GM19372 (cell line): ENCODE measurements around the gene ADCY5.

ENCODE experiments used
- ATAC-seq: cut with Tn5 transposase; IDR thresholded peaks from one replicate; pipeline ENCODE4 v1.9.1; 2021; ENCODE audit warnings: mild to moderate bottlenecking, low read depth, moderate library complexity; ENCODE audit not compliant: unreplicated experiment

Gene ADCY5

DNA sequence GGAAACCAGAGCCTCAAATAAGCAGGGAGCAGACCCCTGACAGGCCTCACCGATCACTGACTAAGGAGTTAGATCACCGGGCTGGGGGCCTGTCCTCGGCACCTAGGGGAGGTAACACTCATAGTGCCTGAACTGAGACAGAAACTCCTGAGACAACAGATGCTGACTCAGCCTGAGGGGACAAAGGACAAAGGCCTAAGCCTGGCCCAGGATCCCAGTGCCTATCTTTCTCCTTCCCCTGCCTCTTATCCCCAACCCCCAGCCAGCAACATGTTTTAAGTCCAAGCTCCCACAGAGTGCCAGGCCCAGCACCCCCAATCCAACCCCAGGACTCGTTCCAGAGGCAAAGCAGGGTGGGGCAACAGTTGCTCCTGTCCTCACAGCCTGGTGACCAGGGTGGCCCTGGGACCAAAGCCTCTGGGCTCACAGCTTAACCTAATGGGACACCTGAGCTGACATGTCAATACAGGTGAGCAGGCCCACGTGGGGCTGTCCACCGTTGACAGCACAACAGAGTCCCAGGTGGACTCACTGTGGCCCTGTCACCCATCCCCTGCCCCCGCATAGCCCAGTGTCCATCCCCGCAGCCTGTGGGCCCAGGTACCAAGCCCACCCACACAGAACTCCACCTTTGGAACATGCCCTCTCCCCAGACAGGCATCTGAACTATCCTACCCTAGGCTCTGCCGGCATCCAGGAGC is 37.4 kb downstream of the ADCY5 start:
- ATAC-seq: no peak

DNA sequence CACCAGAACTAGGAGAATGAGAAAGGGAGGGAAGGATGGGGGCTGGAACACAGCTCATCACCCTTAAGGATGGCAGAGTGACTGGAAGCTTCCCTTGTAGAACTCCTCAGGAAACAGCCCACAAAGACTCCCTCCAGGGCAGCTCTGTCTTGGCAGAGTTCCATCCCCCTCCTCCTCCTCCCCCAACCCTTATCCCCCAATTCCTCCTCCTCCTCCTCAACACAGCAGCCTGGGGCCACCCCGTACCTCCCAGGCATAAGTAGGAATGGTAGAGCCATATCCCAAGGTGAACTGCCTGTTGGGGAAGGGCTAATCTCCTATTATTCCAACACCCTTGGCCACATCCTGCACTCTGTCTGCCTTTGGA is 38.8 kb downstream of the ADCY5 start:
- no peak for ATAC-seq

DNA sequence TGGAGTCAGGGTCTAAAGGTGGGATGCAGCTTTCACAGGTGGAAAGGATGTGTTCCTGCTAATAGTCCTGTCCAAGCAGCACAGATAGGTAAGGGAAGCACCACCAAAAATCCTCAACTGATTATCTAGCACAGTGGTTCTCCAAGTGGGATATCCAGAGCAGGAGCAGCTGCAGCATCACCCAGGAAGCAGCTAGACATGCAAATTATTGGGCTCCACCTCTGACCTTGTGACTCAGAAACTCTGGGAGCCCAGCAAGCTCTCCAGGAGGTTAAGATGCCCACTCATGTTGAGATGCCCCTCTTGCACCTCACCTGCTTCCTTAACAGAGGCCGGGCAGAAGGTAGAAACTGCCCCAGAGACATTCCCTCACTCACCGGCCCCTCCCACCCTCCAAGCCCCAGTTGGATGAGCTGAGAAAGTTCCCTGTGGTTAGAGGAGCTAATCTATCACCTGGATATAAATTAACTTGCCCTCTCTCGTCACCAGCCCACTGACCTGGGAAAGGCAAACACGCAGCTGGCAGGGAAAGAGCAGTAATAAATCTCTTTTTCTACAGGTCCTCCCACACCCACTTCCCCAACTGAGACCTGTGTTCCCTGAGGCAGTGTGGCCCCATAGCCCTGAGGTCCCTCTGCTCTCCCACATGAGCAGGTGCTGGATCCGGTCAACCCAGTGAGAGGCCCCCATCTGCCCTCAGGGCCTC is 39.3 kb downstream of the ADCY5 start:
- no peak for ATAC-seq

DNA sequence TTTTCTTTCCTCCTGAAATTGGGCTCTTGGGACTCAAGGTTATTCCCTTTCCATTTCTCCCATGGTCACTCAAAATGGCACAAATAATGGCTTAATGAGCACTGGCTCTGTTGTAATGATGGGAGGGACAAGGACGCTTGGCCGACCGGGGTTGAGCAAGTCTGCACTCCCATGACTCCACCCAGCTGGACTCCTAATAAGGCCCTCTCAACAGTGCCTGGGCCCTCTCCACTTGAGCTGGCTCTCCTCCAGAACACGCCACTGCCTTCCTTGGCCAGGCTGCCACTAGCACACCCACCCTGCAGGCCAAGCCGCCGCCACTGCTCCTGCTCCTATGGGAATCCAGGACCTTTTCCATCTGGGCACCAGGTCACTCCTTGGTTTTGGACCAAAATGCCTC is 42.3 kb downstream of the ADCY5 start:
- no peak for ATAC-seq

DNA sequence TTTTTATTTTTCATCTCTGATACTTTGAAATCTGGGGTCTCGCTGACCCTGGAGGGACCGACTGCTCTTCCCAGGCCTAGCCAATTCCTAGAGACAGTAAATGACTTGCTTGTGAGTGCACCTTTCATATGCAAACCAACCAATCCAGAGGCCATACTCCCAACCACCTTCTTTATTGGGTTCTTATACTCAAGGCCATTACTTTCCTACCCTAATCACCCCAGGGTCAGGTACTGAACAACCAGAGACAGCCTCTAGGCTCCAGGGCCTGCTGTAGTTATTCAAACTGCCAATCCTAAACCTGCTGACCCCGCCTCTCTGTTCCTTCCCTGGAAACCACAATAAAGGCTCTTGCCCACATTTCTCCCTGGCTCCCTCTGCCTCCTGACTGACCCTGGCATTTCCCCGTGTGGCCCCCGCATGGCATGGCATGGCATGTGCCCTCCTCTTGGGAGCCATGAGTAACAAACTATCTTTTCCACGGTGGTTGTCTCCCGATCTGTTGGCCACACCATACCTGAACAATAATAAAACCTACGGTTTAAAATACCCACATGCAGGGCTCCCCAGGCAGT is 42.9 kb downstream of the ADCY5 start:
- no peak for ATAC-seq

DNA sequence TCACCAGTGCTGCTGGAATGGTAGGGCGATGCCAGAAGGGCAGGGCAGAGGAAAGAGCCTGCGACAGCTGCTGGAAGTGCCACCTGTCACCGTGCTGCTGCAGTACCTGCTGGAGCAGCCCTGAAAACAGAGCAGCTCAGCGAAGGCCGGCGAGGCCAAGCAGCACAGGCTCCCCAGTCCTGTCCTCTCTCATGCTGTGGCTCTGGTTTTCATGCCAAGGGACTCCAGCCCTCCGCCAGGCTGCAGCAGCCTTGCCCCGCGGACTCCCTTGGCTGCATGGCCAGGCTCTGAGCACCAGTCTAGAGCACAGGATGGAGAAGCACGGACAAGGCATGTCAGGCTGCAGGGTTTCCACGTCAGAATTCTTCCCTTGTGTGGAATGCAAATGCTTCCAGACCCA is 43.9 kb downstream of the ADCY5 start:
- no peak for ATAC-seq

DNA sequence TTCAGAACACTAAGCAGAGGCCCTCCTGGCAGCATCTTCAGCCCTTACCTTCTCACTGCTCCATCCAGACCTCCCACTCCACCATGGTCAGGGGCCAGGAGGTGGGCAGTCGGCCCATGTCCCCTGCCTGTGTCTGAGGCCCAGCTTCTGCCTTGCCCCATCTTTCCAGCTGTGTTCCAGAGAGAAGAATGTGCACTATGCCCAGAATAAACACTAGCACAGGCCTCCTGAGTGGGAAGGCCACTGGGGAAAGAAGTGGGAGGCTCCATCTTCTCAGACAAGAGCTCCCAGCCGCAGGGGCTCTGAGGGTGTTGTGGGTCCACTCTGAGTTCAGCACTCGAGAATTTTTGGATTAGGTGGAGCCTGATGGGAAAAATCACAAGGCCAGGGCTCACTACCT is 44.5 kb downstream of the ADCY5 start:
- ATAC-seq: no peak

DNA sequence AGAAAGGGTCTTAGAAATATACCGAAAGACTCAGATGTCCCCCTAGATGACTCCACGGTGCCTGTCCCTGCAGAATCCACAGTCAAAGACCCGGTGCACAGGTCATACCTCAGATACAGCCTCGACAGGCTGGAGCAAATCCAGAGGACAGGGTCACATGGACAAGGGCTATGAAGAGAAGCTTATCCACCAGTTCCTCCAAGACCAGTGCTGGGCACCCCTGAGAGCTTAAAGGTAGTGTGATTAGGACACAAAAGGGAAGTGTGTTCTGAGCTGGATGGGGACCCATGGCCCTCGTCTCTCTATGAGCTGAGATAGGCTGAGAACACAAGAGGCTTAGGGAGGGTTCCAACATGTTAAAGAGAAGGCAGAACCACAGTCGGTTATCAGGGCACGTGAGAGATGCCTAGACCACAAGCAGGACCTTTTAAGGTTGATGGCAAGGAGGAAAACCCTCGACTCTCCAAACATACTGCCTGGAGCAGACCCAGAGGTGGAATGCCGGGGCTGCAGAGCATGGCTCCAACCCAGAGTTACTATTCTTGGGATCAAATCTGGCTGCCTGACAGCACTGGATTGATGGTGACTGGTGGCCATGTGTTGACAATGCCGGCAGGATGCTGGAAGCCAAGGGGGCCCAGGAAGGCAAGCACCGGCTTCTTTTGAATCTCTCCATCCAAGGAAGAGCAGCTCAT is 46.9 kb downstream of the ADCY5 start:
- no peak for ATAC-seq

DNA sequence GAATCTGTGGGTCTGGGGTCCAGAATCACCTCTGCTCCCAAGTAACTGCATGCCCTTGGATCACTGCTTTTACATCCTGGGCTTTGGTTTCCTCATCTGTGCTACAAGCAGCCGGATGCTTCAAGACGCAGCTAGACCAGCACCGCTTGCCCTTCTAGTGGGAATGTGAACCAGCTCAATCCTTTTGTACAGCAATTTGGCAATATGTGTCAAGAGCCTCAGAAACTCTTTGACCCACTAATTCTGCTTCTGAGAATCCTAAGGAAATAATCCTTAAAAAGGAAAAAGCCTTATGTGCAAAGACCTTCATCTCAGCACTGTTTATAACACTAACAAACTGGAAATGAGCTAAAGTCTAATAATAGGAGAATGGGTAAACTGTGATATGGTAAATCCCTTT is 48.7 kb downstream of the ADCY5 start:
- no peak for ATAC-seq

DNA sequence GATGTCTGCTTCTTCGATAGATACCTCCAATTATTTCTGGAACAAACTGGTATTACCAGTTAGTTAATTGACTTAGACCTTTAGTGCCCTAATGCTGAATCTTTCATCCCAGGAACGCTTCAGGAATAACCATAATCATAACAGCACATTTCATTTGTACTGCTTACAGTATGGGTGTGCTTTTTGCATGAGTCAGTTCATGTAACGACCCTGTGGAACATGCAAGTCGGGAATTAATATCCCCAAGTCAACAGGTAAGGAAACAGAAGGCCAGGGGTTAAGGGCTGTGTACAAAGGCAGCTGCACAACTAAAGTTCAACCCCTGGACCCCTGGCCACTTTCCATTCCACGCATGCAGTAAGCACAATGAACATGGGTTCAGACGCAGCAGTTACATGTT is 49.2 kb downstream of the ADCY5 start:
- no peak for ATAC-seq

DNA sequence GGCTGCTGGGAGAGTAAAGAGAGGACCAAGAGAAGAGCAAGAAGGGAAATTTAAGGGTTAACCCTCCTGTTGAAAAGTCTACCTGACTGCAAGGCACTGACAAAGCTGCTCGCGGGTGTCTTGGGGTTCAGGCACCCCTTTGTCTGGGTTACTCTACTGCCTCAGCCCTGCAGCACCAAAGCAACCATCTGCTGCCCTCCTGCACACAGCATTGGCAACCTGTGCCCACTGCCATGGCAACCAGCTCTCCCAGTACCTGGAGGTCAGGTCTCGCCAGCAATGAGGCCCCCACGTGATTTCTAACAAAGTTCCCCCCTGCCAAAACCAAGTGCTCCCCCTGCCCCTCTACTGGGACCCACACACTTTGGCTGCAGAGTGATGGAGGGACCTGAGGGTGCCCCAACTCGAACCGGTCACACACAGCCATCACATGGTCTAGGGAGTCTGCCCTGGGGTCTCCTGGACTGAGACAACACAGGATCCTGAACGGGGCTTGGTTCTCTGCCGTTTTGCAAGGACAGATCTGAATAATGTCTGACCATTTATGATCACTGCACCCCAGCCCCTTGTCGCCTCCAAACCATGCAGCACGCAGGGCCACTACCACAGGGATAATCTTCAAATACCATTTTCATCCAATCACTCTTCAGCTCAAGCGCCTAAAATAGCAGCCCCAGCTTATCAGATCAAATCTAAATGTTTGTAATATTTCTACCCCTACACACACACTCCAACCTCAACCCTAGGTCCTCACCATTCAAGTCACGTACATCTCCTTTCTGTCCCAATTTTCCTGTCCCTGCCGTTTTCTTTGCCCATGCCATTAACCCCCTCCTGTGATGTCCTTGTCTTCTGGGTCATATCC is 50.7 kb downstream of the ADCY5 start:
- ATAC-seq: no peak

DNA sequence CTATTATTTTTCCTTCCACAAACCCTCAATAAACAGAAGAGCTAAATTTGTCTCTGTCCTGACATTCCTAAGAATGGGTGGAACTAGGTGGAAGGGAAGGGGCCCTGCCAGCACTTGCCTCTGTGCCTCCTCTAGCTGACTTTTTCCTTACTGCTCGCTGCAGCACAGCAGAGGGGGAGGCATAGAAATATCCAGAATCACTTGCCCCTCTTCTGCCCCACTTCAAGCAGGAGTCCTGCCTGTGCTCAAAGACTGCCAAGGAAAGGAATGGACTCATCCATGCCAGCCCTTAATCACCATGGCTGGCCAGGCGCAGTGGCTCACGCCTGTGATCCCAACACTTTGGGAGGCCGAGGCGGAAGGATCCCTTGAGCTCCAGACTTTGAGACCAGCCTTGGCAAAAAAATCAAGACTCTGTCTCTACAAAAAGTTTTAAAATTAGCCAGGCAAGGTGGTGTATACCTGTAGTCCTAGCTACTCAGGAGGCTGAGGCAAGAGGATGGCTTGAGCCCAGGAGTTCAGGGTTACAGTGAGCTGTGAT is 51.8 kb downstream of the ADCY5 start:
- no peak for ATAC-seq

DNA sequence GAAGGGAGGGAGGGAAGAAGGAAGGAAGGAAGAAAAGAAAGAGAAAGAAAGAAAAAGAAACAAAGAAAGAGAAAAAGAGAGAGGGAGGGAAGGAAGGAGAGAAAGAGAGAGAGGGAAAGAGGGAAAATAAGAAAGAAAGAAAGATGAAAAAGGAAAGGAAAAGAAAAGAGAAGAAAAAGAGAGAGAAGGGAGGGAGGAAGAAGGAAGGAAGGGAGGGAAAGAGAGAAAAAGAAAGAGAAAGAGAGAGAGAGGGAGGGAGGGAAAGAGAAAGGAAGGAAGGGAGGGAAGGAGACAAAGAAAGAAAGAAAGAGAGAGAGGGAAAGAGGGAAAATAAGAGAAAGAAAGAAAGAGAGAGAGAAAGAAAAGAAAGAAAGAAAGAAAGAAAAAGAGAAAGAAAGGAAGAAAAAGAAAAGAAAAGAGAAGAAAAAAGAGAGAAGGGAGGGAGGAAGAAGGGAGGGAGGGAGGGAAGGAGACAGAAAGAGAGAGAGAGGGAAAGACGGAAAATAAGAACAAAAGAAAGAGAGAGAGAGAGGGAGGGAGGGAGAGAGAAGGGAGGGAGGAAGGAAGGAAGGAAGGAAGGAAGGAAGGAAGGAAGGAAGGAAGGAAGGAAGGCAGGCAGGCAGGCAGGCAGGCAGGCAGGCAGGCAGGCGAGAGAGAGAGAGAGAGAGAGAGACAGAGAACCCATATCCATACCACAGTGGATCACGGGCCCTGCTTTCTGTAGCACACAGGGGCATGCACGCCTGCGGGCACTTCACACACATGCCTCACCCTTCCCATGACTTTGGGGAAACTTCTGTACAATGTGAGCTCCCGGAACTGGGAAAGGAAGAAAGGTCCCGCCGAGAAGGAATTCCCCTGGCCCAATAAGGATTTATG is 52.5 kb downstream of the ADCY5 start:
- ATAC-seq: no peak

DNA sequence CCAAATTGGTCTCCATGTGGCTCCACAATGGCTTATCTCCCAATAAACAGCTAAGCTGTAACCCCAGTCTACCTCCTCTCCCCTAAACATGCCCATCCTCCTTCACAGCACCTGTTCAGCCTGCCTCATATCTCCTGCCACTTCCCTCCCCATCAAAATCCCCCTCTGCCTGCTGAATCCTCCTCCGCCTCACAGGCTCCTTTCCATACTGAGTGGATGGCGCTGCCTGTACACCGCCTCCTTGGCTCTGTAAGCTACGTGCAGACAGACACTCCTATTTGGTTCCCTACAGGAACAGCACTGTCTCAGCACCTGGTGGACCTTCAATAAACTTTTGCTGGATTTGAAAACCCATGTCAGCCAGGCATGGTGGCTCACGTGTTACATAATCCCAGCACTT is 53.7 kb downstream of the ADCY5 start:
- ATAC-seq: no peak

DNA sequence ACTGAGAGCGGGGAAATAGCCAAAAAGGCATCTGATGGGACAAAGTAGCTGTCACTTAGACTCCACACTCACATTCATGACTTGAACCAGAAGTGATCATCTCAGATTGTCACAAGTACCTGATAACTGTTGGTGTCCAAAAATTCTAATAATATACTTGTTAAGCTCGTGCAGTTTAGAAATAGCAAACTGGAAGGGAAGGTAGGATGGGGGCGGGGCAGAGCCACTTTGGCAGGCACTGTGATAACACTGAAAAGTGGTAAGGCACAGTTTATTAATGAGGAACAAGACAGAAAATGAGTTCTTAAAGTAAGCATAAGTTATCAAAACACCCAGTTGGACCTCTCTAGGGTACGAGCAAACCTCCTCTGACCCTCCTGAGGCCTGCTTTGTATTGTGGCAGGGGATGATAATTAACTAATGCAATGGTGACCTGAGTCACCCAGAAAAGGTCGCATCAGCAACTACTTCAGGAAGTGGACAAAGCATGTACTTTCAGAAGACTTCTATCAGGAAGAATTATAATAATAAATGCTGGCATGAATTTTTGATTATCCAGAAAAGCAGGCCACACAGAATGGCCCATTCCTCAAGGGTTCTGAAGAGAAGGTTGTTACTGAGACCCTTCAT is 54.4 kb downstream of the ADCY5 start:
- no peak for ATAC-seq

DNA sequence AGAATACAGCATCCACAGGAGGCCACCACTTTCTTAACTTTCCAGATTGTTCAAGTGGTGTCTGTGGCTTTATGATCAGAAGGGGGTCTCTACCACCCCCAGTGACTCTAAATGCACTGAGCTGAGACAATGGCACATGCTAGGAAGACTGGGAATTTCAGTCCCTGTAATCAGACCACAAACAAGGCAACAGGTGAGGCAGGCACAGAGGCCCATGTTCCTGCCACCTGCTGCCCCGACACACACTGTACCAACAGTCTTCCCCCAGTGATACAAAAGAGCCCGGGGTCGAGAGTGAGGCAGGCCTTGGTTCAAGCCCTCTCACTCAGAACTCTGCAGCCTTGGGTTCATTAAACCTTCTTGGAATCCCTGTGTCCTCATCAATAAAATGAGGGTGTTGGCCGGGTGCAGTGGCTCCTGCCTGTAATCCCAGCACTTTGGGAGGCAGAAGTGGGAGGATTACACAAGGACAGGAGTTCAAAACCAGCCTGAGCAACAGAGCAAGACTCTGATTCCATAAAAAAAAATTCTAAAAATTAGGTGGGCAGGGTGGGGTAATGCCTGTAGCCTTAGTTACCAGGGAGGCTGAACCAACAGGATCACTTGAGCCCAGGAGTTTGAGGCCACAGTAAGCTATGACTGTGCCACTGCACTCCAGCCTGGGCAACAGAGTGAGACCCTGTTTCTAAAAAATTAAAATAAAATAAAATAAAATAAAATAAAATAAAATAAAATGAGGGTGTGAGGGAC is 55.8 kb downstream of the ADCY5 start:
- no peak for ATAC-seq

DNA sequence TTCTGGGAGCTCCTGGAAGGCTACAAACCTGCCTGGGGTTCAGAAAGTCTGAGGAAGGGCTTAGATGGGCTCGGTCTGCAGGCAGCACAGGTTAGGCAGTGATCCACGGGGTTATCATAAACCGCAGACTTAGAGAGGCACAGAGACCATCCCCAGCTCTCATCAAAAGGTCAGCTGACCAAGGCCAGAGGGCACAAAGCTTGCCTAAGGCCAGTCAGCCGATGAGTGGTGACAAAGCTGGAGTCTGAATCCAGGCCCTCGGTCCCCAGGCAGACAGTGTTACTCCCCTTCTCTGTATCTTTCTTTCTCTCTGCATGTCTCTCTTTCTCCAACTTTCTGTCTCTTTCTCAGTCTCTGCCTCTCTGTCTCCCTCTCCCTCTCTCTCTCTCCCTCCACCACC is 56.5 kb downstream of the ADCY5 start:
- ATAC-seq: no peak

DNA sequence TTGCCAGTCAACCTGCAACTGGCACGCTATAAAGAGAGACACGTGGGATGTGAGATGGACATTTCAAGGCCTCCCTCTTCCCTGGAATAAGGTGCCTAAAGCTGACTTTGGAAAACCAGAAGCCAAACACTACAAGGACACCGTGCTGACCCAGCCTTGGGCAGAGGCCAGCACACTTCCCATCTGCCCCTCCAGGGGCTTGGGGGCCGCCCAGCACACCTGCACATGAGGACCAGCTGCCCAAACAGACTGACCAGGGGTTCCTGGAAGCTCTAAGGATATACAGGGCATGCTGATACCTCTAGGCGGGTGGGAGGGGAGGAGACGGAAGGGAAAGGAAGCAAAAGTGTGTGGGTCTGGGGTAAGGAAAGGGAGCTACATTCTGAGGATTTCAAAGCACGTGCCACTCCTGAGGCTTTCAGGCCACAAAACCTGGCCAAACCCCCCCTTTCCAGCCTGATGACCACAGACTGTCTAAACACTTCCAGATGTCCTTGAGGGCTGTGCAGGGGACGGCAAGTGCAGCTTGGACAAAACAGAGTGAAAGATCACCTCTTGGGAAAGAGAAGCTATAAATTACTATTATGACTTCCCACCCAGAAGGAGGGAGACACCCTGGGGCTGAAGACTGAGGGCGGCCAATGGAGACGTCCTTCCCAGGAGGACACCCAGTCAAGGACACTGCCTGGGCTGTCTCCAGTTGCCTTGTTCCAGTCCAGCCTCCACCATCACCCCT is 57.9 kb downstream of the ADCY5 start:
- no peak for ATAC-seq
